Ovary (tissue), 9 donors: ENCODE measurements around the gene TSTD2. TPM values are rescaled to one million over a fixed set of nuclear protein-coding genes. Genes with fewer than 3 reads are reported as not detected.

ENCODE experiments used
- DNase-seq, 5 donors: peaks; one replicate each; pipeline ENCODE4 v3.0.0-alpha.2; 2019 to 2020
- H3K27ac ChIP-seq, 2 donors: fragments of 200-600 bp; one replicate each; pipeline versions ENCODE4 v1.5.1 to v1.8.0; 2019 to 2022
- H3K27me3 ChIP-seq: fragments of 200-600 bp; one replicate; pipeline ENCODE4 v1.8.0; 2022
- H3K36me3 ChIP-seq: fragments of 200-600 bp; sonication (generic); one replicate; pipeline ENCODE4 v1.5.1; 2019
- H3K4me1 ChIP-seq: one replicate; pipeline ENCODE4 v1.8.1; 2013; ENCODE audit warnings: mild to moderate bottlenecking, moderate library complexity; ENCODE audit not compliant: insufficient read depth
- H3K4me3 ChIP-seq: fragments of 200-600 bp; sonication (generic); one replicate; pipeline ENCODE4 v1.5.1; 2017
- H3K9me3 ChIP-seq, 2 donors: fragments of 200-600 bp in 1 of 2; sonication (generic) in 1 of 2; one replicate each; pipeline versions ENCODE4 v1.5.1 to v1.8.1; 2013 to 2019; ENCODE audit warnings: mild to moderate bottlenecking in 1 of 2, moderate library complexity in 1 of 2
- EP300 ChIP-seq: sonication (generic); formaldehyde crosslinking; IDR thresholded peaks from one replicate; pipeline ENCODE4 v1.6.1; 2017; ENCODE audit warnings: antibody characterized with exemption
- POLR2A ChIP-seq: fragments of 450-650 bp; IDR thresholded peaks from one replicate; pipeline ENCODE4 v1.6.1; 2017; ENCODE audit warnings: antibody characterized with exemption, mild to moderate bottlenecking, moderate library complexity
- WGBS, 3 donors: extraction: QIAGEN DNeasy Blood & Tissue Kit in 1 of 3; methylation state at CpG; one replicate each; pipeline versions ENCODE4 v1.1.5 to v1.1.7; 2013 to 2017; 5-methylcytosine and 5-hydroxymethylcytosine counted together
- intact Hi-C, 4 donors: fragments of 100-400 bp; cut with DNase I; formaldehyde crosslinking; loops; one replicate each; pipeline versions ENCODE4 v1.11.0 to v1.15.1; 2022 to 2023
- polyA plus RNA-seq, 2 donors: library from polyadenylated mRNA; stranded (reverse); fragments of 200-250 nt in 1 of 2; fragments of 350-450 nt in 1 of 2; fragmentation: Illumina TruSeq in 1 of 2; extraction: RNeasy Lipid Tissue Mini Kit (QIAGEN cat#74804) in 1 of 2; gene quantifications; one replicate each; pipeline ENCODE4 v1.2.3, GENCODE V29; 2013 to 2014
- total RNA-seq, 7 donors: library from RNA; depleted of rRNA in 2 of 7; stranded (reverse); fragments of >200 nt in 2 of 7; fragmentation: NEBNext Ultra II Directional in 3 of 7; extraction: Animal tissue kit (Norgen Biotek cat#: 25700) in 3 of 7; gene quantifications; one replicate each; pipeline versions ENCODE4 v1.1.0 to v1.2.4, GENCODE V29; 2016 to 2023
- TF ChIP-seq, protein P1 (sequence below), 3 donors: fragments of 450-650 bp in 2 of 3; fragments of 200-600 bp in 1 of 3; IDR thresholded peaks; one replicate each; pipeline versions ENCODE4 v1.5.1 to v1.8.0; 2016 to 2022; ENCODE audit warnings: antibody characterized with exemption in 3 of 3, mild to moderate bottlenecking in 1 of 3
- donor health status: DM: no; HTN: no; CAD: no; lungs with moderate emphysema.
- donor health status: DM: no; HTN: no; CAD: no.
- donor health status: Bipolar disorder and iron deficiency.
- donor health status: DM: yes; HTN: yes; CAD: no.
- donor health status: DM: no; HTN: no; CAD: no.
- donor health status: DM: yes; HTN: yes; CAD: no.

TSTD2 gene
- total and polyA plus RNA-seq, 9 donors = 11.4 to 32.2 (median 18.9) TPM

DNA sequence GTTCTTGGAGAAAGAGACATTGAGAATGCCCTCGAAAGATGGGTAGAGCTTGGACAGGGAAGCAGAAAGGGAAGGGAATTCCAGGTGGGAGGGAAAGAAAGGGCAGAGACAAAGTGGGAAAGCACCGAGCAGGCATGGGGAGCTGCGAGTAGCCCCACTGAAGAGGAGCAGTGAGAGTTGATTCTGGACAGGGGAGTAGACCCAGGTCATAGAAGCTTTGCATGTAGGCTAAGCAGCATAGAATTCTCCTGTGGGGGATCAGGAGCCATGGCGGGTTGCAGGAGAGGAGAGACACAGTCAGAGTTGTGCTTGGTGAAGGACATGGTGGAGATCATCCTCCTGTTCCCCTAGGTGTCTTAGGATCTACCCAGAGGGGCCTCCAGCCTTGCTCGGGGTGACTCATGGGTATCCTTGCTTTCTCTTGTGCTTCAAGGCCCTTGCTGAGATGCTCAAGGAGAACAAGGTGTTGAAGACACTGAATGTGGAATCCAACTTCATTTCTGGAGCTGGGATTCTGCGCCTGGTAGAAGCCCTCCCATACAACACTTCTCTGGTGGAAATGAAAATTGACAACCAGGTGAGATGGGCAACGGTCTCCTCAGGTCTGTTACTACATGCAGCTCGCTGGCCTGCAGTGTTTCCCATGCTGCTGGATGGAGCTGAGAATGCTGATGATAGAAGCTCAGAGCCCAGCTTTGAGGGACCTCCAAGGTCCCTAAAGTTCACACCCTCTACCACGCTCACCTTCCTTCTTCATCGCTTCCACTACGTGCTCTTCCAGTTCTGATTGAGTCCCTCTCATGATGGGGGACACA lies 64.5 kb downstream of the TSTD2 start:
- Histone ChIP-seq H3K27me3 (no peaks in the 10 kb centered on the region), H3K4me3 (no peak overlapping the region), H3K27ac (no peak overlapping the region), H3K9me3 (no peaks in the 10 kb centered on the region), H3K36me3 (no peaks in the 10 kb centered on the region), H3K4me1 (peaks cover 6% of the 10 kb centered on the region)
- no peak for TF ChIP-seq POLR2A
- TF ChIP-seq, protein P1, sequence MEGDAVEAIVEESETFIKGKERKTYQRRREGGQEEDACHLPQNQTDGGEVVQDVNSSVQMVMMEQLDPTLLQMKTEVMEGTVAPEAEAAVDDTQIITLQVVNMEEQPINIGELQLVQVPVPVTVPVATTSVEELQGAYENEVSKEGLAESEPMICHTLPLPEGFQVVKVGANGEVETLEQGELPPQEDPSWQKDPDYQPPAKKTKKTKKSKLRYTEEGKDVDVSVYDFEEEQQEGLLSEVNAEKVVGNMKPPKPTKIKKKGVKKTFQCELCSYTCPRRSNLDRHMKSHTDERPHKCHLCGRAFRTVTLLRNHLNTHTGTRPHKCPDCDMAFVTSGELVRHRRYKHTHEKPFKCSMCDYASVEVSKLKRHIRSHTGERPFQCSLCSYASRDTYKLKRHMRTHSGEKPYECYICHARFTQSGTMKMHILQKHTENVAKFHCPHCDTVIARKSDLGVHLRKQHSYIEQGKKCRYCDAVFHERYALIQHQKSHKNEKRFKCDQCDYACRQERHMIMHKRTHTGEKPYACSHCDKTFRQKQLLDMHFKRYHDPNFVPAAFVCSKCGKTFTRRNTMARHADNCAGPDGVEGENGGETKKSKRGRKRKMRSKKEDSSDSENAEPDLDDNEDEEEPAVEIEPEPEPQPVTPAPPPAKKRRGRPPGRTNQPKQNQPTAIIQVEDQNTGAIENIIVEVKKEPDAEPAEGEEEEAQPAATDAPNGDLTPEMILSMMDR (IDR thresholded peaks at IDR 0.05) = no peak
- TF ChIP-seq EP300 = no peak
- DNase-seq = no peak
- WGBS, 3 donors = 94 to 96% (median 95%) methylated on average over 11 of the region's 11 CpGs
- intact Hi-C loops = no loop called here

DNA sequence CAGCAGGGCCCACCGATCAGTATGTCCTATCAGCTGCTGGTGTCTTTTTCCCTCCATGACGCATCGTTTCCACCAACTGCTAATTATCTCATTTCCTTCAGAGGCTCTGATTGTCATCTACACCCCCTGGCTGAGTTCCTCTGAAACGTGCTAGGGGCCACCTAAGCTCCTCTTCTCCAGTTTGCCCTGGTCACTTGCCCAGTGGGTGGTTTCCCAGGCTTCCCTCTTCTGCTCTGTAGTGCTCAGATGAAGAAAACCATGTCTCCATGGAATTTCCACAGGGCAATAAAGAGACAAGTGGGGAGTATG lies 65.3 kb downstream of the TSTD2 start:
- 69 to 74% (median 72%) methylated on average over 4 of the region's 4 CpGs for WGBS, 3 donors
- Histone ChIP-seq H3K27me3 (no peaks in the 10 kb centered on the region), H3K4me3 (no peak overlapping the region), H3K4me1 (peaks cover 8% of the 10 kb centered on the region), H3K9me3 (no peaks in the 10 kb centered on the region), H3K36me3 (no peaks in the 10 kb centered on the region), H3K27ac (no peak overlapping the region)
- intact Hi-C loops = no loop called here
- DNase-seq = no peak
- TF ChIP-seq POLR2A (no peak), EP300 (no peak)
- TF ChIP-seq, protein P1 (IDR thresholded peaks at IDR 0.05) = no peak

DNA sequence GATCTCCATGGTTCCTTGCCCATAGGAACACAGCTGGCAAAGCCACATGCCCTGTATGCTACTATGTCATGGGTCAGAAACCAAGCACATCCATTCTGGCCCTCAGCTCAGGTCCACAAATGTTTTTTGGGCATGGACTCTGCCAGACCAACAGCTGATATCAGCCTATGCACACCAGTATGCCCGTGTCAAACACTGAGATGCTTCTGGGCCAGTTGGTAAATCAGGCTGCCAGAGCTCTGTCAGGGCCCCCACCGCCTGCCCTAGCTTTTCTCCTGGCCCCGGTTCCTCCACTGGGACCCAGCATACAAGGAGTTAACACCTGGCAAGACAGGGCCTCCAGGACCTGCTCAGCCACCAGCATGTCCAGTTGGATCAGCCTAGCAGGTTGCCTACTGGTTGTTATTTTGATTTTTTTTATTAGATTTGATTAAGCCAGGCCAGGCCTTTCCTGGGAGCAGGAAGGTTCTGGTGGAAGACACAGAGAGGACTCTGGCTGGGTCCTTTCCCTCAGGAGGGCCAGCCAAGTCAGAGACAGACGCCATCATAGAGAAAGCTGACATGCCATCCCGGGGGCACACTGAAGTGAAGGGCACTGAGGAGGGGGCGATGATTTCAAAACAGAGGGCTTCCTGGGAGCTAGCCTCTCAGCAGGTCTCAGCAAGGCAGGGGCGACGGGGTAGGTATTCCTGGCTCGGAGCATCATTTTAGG lies 65.8 kb downstream of the TSTD2 start:
- intact Hi-C loops = no loop called here
- H3K4me3 ChIP-seq = no peak overlapping the region
- H3K36me3 ChIP-seq = no peaks in the 10 kb centered on the region
- peaks cover 9% of the 10 kb centered on the region for H3K4me1 ChIP-seq
- no peak for DNase-seq
- no peaks in the 10 kb centered on the region for H3K27me3 ChIP-seq
- no peak overlapping the region for H3K27ac ChIP-seq
- no peaks in the 10 kb centered on the region for H3K9me3 ChIP-seq
- TF ChIP-seq EP300 (no peak), POLR2A (no peak)
- TF ChIP-seq, protein P1 (IDR thresholded peaks at IDR 0.05) = no peak
- 69 to 86% (median 81%) methylated on average over 9 of the region's 9 CpGs for WGBS, 3 donors

DNA sequence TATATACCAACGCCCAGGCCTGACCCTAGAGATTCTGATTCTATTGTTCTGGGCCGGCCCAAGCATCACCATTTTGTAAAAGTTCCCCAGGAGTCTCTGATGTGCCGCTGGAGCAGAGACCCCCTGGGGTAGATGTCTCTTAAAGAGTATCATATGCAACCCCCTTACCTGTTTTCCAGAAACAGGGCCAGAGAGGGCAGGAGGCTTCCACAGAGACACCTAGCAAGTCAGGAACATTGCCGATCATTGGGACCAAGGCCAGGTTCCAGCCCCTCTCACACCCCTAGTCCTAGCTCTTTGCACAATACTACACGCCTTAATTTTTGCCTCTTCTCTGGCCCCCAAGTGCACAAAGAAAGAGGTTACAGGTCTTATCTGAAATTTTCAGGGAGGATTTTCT lies 67.9 kb downstream of the TSTD2 start:
- DNase-seq = peak in 1 of 5 donors; percentile 5
- Histone ChIP-seq H3K27me3 (no peaks in the 10 kb centered on the region), H3K27ac (no peak overlapping the region), H3K4me3 (no peak overlapping the region), H3K4me1 (peaks cover 9% of the 10 kb centered on the region), H3K36me3 (no peaks in the 10 kb centered on the region), H3K9me3 (no peaks in the 10 kb centered on the region)
- intact Hi-C loops = no loop called here
- WGBS, 3 donors = 91 to 92% (median 92%) methylated on average over 5 of the region's 5 CpGs
- no peak for TF ChIP-seq EP300
